Raji (cell line): Measurements from ENCODE around the gene PDS5B.

Experiments
- POLR2A ChIP-seq: IDR thresholded peaks from 2 replicates; pipeline ENCODE4 v1.6.1; 2011; ENCODE audit warnings: low read depth, low read length, control low read depth; ENCODE audit not compliant: insufficient read depth

Gene PDS5B

DNA sequence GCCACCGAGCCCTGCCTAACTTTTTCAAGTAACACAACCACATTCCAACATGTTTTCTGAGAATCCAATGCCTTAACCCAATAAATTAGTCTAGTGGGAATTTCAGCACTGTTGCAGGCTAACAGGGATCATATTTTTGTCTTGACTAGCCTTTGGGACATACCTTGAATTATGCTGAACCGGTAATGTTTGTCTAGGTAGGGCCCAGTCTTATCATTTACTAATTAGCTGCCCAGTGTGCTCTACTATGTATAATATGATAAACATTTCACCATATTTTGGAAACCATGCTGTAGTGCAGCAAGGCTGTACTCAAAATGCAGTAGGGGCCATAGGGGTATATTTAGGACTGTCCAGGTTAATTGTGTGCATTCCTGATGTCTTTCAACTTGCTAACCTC, 3.3 kb upstream of the PDS5B start:
- TF ChIP-seq POLR2A = no peak

DNA sequence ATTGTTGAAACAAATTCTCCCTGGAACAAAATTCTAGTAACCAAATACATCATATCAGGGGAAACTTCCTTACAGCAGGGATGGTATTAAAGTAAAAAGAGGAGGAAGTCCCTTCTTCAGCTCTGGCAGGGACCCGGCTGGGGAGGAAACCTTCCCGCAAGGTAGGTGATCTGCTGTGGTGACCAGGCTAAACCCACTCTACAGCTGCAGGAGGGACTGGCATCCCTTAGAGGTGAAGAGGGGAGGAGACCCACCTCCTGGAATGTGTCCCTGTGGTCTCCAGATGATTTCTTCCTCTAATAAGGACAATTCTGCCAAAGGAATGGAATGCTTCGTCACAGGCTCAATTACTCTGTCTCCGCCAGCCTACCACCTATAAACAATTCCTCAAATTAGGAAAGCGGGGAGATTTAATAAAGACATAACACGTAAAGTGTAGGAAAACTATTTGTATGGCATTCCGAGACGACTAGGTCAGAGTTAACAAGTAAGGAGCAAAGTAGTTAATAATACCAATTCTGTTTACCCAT, 637 bp upstream of the PDS5B start:
- no peak for TF ChIP-seq POLR2A

DNA sequence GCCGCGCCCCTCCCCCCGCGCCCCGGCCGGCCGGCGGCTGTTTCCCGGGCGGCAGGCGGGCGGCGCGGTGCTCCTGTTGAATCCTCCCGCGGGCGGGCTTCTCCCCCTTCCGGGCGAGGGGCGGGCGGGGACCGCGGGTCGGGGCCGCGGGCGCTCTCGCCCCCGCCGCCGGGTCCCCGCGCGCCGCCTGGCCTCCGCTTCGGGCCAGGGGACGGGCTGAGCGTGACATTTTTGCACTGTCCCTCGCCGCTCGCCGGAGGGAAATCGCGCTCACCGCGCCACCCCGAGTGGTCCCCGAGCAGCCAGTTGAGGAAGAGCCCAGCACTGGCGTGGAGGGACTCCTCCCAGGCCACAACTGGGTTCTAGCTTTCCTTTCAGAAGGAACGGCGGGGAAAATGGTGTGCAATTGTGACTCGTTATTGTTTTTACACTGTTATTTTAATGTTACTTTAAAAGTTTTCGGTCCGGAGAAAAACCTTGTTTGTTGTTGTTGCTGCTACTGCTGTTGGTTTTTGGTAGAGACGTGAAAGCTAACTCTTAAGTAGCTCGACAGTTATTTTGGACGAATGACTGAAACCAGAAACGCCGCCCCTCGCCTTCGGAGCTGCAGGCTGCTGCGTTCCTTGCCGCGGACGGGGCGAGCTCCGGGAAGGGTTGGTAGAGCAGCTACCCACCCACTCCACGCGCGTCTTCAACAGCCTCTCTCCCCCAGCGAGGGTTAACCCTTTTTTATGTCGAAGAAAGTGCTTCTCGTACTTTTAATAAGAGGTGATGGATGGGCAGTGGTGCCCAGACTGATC, 959 bp downstream of the PDS5B start:
- TF ChIP-seq POLR2A = no peak

DNA sequence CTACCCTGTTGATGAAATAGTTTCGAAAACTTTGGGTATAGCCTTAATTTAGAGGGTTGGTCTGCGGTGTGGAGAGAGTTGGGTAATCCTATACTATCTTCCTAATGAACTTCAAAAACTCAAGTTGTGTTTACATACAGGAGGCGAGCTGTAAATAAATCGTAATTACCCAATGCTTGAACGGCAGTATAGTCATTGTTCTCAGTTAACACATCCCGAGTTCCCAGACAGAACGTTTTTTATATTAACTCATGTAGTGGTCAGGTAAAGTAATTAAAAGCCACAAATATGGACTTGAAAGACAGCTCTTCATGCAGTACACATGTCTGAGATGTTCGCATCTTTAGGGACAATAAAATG, 1.5 kb downstream of the PDS5B start:
- no peak for TF ChIP-seq POLR2A

DNA sequence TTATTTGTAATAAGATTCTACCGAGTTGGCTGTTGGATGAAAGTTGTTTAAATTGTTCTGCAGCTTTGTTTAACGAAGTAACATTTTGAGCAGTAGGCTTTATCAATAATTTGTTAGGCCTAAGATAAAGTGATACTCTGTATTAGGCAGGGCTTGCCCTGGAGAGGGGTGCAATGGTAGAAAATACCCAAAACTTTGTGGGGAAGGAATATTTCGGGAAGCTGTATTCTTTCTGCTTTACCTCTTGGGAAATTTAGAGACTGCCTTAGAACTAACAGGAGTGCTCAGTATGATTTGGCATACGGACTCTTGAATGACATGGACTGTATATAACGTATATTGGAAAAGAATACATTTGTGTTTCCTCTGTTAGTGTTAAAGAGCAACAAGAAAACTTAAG, 2.5 kb downstream of the PDS5B start:
- TF ChIP-seq POLR2A = no peak

DNA sequence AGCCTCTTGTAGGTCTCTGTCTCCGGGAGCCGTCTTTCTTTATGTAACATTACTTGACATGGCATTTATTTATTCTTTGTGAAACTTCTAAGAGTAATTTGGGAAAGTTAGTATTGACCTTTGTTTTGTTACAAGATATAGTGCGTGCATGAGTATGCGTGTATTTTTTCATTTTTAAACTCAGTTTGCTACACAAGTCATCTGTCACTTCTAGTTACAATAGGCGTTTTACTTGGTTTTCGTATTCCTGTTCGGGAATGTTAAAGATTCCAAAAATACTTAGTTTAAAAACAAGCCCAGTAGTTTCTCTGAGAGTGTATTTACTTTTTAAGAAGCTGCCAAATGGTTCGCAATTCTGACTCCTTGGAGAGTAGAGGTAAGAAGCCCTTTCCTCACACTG, 3.2 kb downstream of the PDS5B start:
- TF ChIP-seq POLR2A = no peak

DNA sequence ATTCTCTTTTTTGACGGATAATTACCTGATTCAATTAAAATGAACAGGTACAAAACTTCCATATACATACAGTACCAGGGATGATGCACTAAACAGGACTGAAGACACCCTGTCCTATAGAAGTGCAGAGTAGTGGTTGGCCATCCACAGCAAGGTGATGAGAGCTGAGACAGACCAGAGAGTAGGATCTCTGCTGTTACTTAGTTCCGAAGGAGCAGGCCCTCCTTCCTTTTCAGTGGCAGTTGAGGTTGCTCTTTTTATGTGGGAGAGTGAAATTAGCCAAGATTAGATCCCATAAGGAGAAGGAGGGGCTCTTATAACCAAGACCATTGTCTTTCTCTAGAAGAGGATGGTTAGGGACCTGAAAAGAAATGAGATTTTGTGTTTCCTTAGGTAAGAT, 4.0 kb downstream of the PDS5B start:
- no peak for TF ChIP-seq POLR2A

DNA sequence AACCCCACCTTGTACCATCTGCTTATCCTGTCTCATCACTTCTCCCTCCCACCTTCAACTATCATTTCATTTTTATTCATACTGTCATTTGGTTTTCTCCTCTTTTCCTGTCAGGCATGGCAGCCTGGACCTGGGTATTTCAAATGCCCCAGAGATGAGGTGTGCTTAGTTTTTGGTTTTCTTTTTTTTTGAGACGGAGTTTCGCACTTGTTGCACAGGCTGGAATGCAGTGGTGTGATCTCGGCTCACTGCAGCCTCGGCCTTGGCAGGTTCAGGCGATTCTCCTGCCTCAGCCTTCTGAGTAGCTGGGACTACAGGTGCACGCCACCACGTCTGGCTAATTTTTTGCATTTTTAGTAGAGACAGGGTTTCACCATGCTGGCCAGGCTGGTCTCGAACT, 5.8 kb downstream of the PDS5B start:
- no peak for TF ChIP-seq POLR2A

DNA sequence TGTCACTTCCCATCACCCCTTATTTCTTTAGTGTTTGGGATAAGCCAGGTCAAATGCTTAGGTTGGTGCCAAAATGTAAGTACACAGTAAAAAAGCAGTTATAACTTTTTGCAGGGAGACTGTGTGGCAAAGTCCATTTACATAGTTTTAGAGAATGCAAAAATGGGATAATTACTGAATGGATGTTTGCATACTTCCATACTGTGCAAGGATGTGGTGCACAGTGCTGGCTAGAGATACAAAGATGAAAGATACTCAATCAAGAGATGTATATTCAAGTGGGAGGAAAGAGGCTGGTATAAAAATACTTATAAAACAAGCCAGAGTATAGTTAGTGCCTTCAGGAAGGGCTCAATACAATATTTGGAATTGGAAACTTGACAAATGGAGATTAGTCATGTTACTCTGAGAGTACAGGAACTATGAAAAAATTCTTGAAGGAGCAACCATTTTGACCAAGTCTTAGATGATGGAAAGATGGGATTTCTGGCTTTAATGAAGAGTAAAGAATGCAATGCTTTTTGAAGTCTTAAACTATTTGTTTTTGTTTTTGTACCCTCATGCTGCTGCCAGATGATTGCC, 8.0 kb downstream of the PDS5B start:
- no peak for TF ChIP-seq POLR2A

DNA sequence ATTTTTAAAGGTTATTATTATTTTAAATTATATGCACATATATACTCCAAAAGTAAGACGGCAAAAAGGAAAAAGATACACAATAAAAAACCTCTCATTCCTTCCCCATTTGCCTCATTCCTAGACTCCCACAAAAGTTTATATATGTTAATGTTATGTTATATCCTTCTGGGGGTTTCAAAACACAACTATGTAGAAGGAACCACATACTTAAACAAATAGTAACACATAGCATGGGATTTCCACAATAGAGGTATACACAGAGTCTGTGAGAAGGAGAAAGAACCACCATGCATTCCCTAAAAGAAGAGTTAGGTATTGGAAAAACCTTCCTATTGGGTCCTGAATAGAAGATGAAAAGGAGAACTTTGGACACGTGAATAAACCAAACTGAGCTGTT, 9.1 kb downstream of the PDS5B start:
- TF ChIP-seq POLR2A = no peak

DNA sequence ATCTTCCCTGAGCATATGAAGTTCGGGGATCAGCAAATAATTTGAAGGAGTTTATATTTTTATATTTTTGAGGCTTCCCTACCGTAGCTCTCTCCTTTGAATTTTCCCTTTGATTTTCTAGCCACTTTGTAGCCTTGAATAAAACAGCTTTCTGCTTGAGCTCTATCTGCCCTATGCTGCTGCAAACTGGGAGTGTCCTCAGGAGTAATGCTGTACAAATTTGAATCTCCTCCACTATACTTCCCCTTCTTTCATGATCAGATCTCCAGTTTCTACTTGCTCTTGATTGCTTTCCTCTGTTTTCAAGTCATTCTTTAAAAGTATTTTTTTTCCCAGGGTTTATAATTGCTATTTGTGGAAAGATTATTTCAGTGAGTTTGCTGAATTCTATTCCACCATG, 14.6 kb downstream of the PDS5B start:
- TF ChIP-seq POLR2A = no peak

DNA sequence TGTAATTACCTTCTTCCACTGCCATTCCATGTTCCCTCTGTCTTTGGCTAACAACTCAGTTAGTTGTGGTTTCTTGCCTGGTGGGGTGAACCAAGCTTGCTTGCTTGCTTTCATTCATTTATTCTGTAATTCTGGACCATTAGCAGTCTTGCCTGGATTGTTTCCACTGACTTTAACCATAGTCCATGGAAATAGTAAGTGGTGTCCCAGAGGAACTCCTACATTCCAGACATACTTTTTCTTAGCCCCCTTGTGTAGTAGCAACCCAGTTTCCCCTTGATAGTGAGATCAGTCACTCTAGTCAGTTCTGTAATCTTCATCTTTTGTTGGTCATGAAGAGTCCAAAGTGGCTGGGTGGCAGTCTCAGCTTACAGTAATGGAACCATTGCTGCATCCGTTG, 23.2 kb downstream of the PDS5B start:
- no peak for TF ChIP-seq POLR2A

DNA sequence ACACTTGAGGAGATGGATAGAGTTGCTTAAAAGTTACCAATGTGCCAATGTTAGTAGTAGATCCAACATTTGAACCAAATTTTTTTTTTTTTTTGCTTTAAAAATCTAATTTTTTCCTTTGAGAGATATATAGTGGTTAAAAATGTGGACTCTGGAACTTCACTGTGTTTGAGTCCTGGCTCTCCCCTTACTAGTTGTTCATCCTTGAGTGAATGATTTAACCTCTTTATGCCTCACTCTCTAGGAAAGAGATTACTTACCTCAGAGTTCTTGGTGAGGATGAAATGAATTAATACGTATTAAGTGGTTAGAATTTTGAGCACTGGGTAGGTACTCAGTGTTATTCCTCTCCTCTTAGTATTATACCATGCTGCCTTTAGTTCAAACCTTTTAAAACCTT, 24.3 kb downstream of the PDS5B start:
- no peak for TF ChIP-seq POLR2A

DNA sequence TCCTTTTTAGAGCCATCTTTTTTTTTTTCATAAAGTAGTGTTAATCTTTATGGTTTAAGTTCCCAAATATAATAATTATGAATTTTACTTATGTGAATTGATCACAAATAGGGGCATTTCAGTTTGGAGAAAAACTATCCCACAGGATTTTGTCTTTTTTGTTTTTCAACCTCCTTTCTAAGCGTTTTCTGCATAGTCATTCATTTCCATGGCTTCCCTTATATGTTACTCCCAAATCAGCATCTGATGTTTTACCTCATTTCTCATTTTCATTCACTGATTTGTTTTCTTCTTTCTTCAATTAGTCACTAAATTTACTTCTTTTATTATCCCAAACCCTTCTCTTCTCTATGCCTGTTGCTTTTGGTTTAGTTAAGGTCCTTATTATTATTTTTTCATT, 24.7 kb downstream of the PDS5B start:
- TF ChIP-seq POLR2A = no peak

DNA sequence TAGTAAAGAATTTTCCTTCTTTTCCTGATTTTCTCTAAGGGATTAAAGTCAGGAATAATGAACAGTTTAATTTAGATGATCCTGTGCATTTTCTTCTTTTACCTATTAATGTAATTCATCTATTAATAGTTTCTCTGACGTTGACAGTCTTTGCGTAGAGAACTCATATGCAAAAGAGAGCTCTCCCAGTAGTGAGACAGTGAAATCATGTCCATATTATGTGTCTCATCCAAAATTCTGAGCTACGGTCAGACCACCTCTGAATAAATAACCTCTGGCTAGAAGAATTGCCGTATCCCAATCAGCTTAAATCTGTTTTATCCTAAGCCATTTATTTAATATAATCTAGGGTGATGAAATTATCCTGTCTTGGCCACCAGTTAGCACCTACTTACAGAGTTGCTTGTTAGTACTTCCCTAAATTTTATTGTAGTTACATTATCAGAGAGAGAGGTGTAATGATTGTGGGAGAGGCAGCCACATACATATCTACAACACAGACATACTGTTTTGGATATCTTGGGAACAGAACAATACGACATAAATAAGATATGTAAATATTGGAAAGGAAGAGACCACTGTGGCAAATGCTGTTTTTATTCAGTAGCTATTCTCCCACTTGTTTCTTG, 30.7 kb downstream of the PDS5B start:
- TF ChIP-seq POLR2A = no peak

DNA sequence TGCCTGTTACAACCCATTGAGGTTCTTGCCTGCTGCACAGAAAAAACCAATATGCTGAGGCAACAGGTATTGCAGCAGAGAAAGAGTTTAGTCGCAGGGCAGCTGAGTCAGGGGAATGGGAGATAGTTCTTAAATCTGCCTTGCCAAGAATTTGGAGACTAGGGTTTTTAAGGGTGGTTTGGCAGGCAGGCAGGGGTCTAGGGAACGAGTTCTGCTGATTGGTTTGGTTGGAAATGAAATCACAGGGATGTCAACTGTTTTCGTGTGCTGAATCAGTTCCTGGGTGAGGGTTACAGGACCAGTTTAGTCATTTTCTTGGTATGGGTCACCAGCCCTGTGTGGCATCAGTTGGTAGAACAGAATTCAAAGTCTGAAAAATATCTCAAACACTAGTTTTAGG, 36.6 kb downstream of the PDS5B start:
- no peak for TF ChIP-seq POLR2A
